Suprapubic skin (tissue), 4 donors: ENCODE data around the gene MAPKAPK2. TPM values are rescaled to one million over a fixed set of nuclear protein-coding genes. Genes with fewer than 3 reads are reported as not detected.

Source experiments
- DNase-seq, 2 donors: peaks; one replicate each; pipeline ENCODE4 v3.0.0-alpha.2; 2019; ENCODE audit warnings: low spot score in 2 of 2
- H3K27ac ChIP-seq: fragments of 200-600 bp; sonication (generic); one replicate; pipeline ENCODE4 v1.5.1; 2019
- H3K27me3 ChIP-seq: fragments of 200-600 bp; sonication (generic); one replicate; pipeline ENCODE4 v1.5.1; 2019
- H3K36me3 ChIP-seq: fragments of 200-600 bp; sonication (generic); one replicate; pipeline ENCODE4 v1.5.1; 2019
- H3K4me1 ChIP-seq: fragments of 200-600 bp; sonication (generic); one replicate; pipeline ENCODE4 v1.5.1; 2019
- H3K4me3 ChIP-seq: fragments of 200-600 bp; sonication (generic); one replicate; pipeline ENCODE4 v1.5.1; 2019; ENCODE audit warnings: mild to moderate bottlenecking
- H3K9me3 ChIP-seq: fragments of 200-600 bp; sonication (generic); one replicate; pipeline ENCODE4 v1.5.1; 2019
- CTCF ChIP-seq, 2 donors: fragments of 200-600 bp in 1 of 2; fragments of 450-650 bp in 1 of 2; sonication (generic) in 1 of 2; IDR thresholded peaks; one replicate each; pipeline ENCODE4 v1.5.1; 2016 to 2019; ENCODE audit warnings: antibody characterized with exemption in 2 of 2, mild to moderate bottlenecking in 1 of 2, moderate library complexity in 1 of 2
- EP300 ChIP-seq: sonication (generic); formaldehyde crosslinking; IDR thresholded peaks from one replicate; pipeline ENCODE4 v1.6.1; 2017; ENCODE audit warnings: antibody characterized with exemption
- POLR2A ChIP-seq, 2 donors: fragments of 450-650 bp; IDR thresholded peaks; one replicate each; pipeline ENCODE4 v1.6.1; 2017; ENCODE audit warnings: antibody characterized with exemption in 2 of 2, mild to moderate bottlenecking in 2 of 2, moderate library complexity in 2 of 2
- POLR2AphosphoS5 ChIP-seq, 3 donors: sonication (generic); formaldehyde crosslinking; IDR thresholded peaks; one replicate each; pipeline ENCODE4 v1.6.1; 2017; ENCODE audit warnings: antibody characterized with exemption in 3 of 3
- WGBS: methylation state at CpG from one replicate; pipeline ENCODE4 v1.1.5; 2018; 5-methylcytosine and 5-hydroxymethylcytosine counted together
- total RNA-seq, 4 donors: library from RNA; depleted of rRNA; stranded (reverse); fragments of >200 nt; gene quantifications; one replicate each; pipeline ENCODE4 v1.1.0, GENCODE V29; 2016

Gene MAPKAPK2
- total RNA-seq, 4 donors from 2014 or later, result 38.0 to 72.3 (median 62.4) TPM

DNA sequence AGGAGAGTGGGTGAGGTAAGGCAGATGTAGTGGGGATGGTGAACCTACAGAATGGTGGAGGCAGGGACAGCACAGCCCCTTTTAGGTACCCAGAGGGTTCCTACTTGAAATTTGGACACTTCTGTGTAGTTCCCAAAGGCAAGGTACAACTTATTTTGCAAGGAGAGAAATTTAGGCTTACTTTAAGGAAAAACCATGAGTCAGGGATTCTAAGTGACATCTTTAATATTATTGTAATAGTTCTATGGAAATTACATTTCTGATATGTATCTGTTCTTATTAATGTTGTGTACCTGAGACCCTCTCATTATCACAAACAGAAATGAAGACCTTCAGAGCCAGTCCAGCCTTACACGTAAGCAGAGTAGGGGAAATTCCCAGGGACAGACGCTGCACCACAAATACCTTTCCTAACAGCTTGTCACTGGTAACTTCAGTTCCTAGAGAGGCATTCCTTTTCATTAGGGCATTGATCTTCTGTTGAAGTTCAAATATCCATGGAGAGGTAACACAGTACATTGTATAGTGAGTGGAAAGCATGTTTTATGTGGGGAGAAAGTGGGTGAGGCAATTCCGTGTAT is 41.5 kb upstream of the MAPKAPK2 start:
- H3K27ac ChIP-seq, result no peak overlapping the region
- H3K4me3 ChIP-seq, result no peak overlapping the region
- H3K9me3 ChIP-seq, result no peaks in the 10 kb centered on the region
- 92% methylated on average over 3 of the region's 3 CpGs for WGBS
- no peaks in the 10 kb centered on the region for H3K27me3 ChIP-seq
- no peak for TF ChIP-seq CTCF (IDR thresholded peaks at IDR 0.05)
- no peak for TF ChIP-seq POLR2A (IDR thresholded peaks at IDR 0.05)
- TF ChIP-seq EP300, result no peak
- TF ChIP-seq POLR2AphosphoS5 (IDR thresholded peaks at IDR 0.05), result no peak
- peaks cover 3% of the 10 kb centered on the region for H3K36me3 ChIP-seq
- DNase-seq, result no peak
- H3K4me1 ChIP-seq, result no peaks in the 10 kb centered on the region

GRCh38 chr1:206646504-206646903 is 38.2 kb upstream of the MAPKAPK2 start:
- Histone ChIP-seq H3K9me3 (no peaks in the 10 kb centered on the region), H3K27ac (no peak overlapping the region), H3K4me3 (no peak overlapping the region), H3K27me3 (no peaks in the 10 kb centered on the region), H3K4me1 (no peaks in the 10 kb centered on the region), H3K36me3 (peaks cover 8% of the 10 kb centered on the region)
- no peak for DNase-seq
- TF ChIP-seq CTCF (IDR thresholded peaks at IDR 0.05) (no peak), POLR2AphosphoS5 (IDR thresholded peaks at IDR 0.05) (no peak), POLR2A (IDR thresholded peaks at IDR 0.05) (no peak), EP300 (no peak)
- 100% methylated on average over 1 of the region's 1 CpG for whole genome bisulfite sequencing

- no peak for DNase-seq
- Histone ChIP-seq H3K27me3 (no peaks in the 10 kb centered on the region), H3K4me3 (no peak overlapping the region), H3K4me1 (no peaks in the 10 kb centered on the region), H3K36me3 (peaks cover 8% of the 10 kb centered on the region), H3K27ac (no peak overlapping the region), H3K9me3 (no peaks in the 10 kb centered on the region)
- TF ChIP-seq EP300, result no peak
- no peak for TF ChIP-seq CTCF (IDR thresholded peaks at IDR 0.05)
- no peak for TF ChIP-seq POLR2A (IDR thresholded peaks at IDR 0.05)
- TF ChIP-seq POLR2AphosphoS5 (IDR thresholded peaks at IDR 0.05), result no peak
Observed at GRCh38 chr1:206647224-206647623, 37.5 kb upstream of the MAPKAPK2 start.

GRCh38 chr1:206649261-206649921 is 35.3 kb upstream of the MAPKAPK2 start:
- H3K27ac ChIP-seq, result no peak overlapping the region
- H3K4me3 ChIP-seq, result no peak overlapping the region
- DNase-seq, result no peak
- TF ChIP-seq POLR2AphosphoS5 (IDR thresholded peaks at IDR 0.05) (no peak), POLR2A (IDR thresholded peaks at IDR 0.05) (no peak), CTCF (IDR thresholded peaks at IDR 0.05) (no peak), EP300 (no peak)
- no peaks in the 10 kb centered on the region for H3K27me3 ChIP-seq
- WGBS, result 86% methylated on average over 5 of the region's 5 CpGs
- H3K4me1 ChIP-seq, result no peaks in the 10 kb centered on the region
- H3K36me3 ChIP-seq, result peaks cover 8% of the 10 kb centered on the region
- H3K9me3 ChIP-seq, result no peaks in the 10 kb centered on the region

DNA sequence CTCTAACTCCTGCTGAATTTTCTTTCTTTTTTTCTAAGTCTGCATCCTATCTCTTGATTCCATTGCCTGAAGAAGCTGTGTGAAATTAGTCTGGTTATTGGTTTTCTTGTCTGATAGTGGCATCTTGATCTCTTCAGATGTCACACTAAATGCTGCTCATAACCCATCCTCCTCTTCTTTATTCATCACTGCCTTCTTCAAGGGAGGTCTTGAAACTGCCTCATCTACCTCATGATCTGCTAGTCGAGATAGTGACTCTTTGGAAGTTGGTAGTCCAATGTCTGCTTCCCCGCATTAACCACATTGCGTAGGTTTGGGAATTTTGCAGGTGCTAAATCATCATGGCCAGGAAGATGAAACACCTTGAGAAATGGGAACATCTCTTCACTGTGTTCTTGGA is 33.7 kb upstream of the MAPKAPK2 start:
- H3K36me3 ChIP-seq, result peaks cover 8% of the 10 kb centered on the region
- no peak for DNase-seq
- TF ChIP-seq POLR2AphosphoS5 (IDR thresholded peaks at IDR 0.05), result no peak
- no peak for TF ChIP-seq POLR2A (IDR thresholded peaks at IDR 0.05)
- TF ChIP-seq EP300, result no peak
- no peak for TF ChIP-seq CTCF (IDR thresholded peaks at IDR 0.05)
- H3K27me3 ChIP-seq, result no peaks in the 10 kb centered on the region
- no peak overlapping the region for H3K4me3 ChIP-seq
- peaks cover 5% of the 10 kb centered on the region for H3K4me1 ChIP-seq
- H3K27ac ChIP-seq, result no peak overlapping the region
- WGBS, result 97% methylated on average over 3 of the region's 3 CpGs
- H3K9me3 ChIP-seq, result no peaks in the 10 kb centered on the region
